Natural killer cell (primary cell): ENCODE data around the gene EPHB2. TPM values are rescaled to one million over a fixed set of nuclear protein-coding genes. Genes with fewer than 3 reads are reported as not detected.

Experiments
- ATAC-seq, 3 donors: fragments of 150-1000 bp in 2 of 3; fragments of 200-7000 bp in 1 of 3; cut with Tn5 transposase; 1 replicate in 1 of 3; 2 replicates in 2 of 3; pipeline ENCODE4 v1.10.0; 2021; ENCODE audit warnings: mild to moderate bottlenecking in 2 of 3, moderate library complexity in 2 of 3
- DNase-seq, 2 donors: peaks; one replicate each; pipeline versions ENCODE4 v3.0.0 to v3.0.0-alpha.2; 2013 to 2021; ENCODE audit warnings: mixed read lengths in 1 of 2
- H3K27ac ChIP-seq: one replicate; pipeline ENCODE4 v1.5.1; 2013; ENCODE audit warnings: mild to moderate bottlenecking, low read length
- H3K27me3 ChIP-seq: one replicate; pipeline ENCODE4 v1.6.1; 2013; ENCODE audit warnings: low read length; ENCODE audit not compliant: control insufficient read depth, insufficient read depth
- H3K36me3 ChIP-seq: one replicate; pipeline ENCODE4 v1.6.1; 2013; ENCODE audit warnings: low read length; ENCODE audit not compliant: control insufficient read depth, insufficient read depth
- H3K4me1 ChIP-seq: one replicate; pipeline ENCODE4 v1.6.1; 2013; ENCODE audit warnings: low read length; ENCODE audit not compliant: control insufficient read depth, insufficient read depth
- H3K4me3 ChIP-seq: one replicate; pipeline ENCODE4 v1.5.1; 2013; ENCODE audit warnings: low read length
- H3K9me3 ChIP-seq: one replicate; pipeline ENCODE4 v1.6.1; 2013; ENCODE audit warnings: low read length; ENCODE audit not compliant: control insufficient read depth, insufficient read depth
- H3K27ac Mint-ChIP-seq, 2 donors: one replicate each; pipeline ENCODE4 v1.8.0; 2022; ENCODE audit warnings: mild to moderate bottlenecking in 2 of 2, mixed read lengths in 2 of 2, moderate library complexity in 1 of 2
- H3K27me3 Mint-ChIP-seq, 2 donors: one replicate each; pipeline ENCODE4 v1.8.0; 2022; ENCODE audit warnings: low read depth in 2 of 2, mixed read lengths in 2 of 2
- H3K36me3 Mint-ChIP-seq: one replicate; pipeline ENCODE4 v1.8.0; 2022; ENCODE audit warnings: mixed read lengths
- H3K4me1 Mint-ChIP-seq, 2 donors: one replicate each; pipeline ENCODE4 v1.8.0; 2022; ENCODE audit warnings: mixed read lengths in 2 of 2
- H3K4me3 Mint-ChIP-seq: one replicate; pipeline ENCODE4 v1.8.0; 2022; ENCODE audit warnings: mild to moderate bottlenecking, moderate library complexity, mixed read lengths
- H3K9me3 Mint-ChIP-seq, 2 donors: one replicate each; pipeline ENCODE4 v1.8.0; 2022; ENCODE audit warnings: mixed read lengths in 2 of 2
- CTCF ChIP-seq: fragments of 200-600 bp; IDR thresholded peaks from one replicate; pipeline ENCODE4 v1.8.0; 2022; ENCODE audit warnings: antibody characterized with exemption
- WGBS: methylation state at CpG from one replicate; pipeline ENCODE4 v1.1.7; 2013; ENCODE audit warnings: missing lambda C conversion rate; ENCODE audit not compliant: insufficient coverage; 5-methylcytosine and 5-hydroxymethylcytosine counted together
- intact Hi-C: fragments of 100-400 bp; cut with micrococcal nuclease; formaldehyde crosslinking; loops from one replicate; pipeline ENCODE4 v1.14.2; 2022
- total RNA-seq, 4 donors: library from RNA; stranded (reverse); fragments of 120-200 nt in 1 of 4; gene quantifications; one replicate each; pipeline versions ENCODE4 v1.2.3 to v1.2.4, GENCODE V29; 2013 to 2022

Gene EPHB2
- total RNA-seq, 3 donors from 2014 or later (not counting 1 experiment from before 2014, with no cell fraction given) = 0.14 to 0.23 TPM; not detected in 1

GRCh38 chr1:22801761-22802160, 91.1 kb downstream of the EPHB2 start:
- H3K36me3 Mint-ChIP-seq = no peaks in the 10 kb centered on the region
- no peak overlapping the region for H3K4me3 ChIP-seq
- H3K27me3 Mint-ChIP-seq = peaks cover 0 to 3% of the 10 kb centered on the region in 2 donors
- ATAC-seq (no peak), DNase-seq (no peak)
- no peaks in the 10 kb centered on the region for H3K4me1 ChIP-seq
- no peaks in the 10 kb centered on the region for H3K9me3 ChIP-seq
- H3K36me3 ChIP-seq = no peaks in the 10 kb centered on the region
- no peak overlapping the region for H3K27ac Mint-ChIP-seq
- H3K27ac ChIP-seq = no peak overlapping the region
- TF ChIP-seq CTCF = no peak
- WGBS = 85% methylated on average over 19 of the region's 19 CpGs
- no peak overlapping the region for H3K4me3 Mint-ChIP-seq
- intact Hi-C loops = no loop called here
- no peaks in the 10 kb centered on the region for H3K9me3 Mint-ChIP-seq
- H3K27me3 ChIP-seq = no peaks in the 10 kb centered on the region
- no peaks in the 10 kb centered on the region for H3K4me1 Mint-ChIP-seq

DNA sequence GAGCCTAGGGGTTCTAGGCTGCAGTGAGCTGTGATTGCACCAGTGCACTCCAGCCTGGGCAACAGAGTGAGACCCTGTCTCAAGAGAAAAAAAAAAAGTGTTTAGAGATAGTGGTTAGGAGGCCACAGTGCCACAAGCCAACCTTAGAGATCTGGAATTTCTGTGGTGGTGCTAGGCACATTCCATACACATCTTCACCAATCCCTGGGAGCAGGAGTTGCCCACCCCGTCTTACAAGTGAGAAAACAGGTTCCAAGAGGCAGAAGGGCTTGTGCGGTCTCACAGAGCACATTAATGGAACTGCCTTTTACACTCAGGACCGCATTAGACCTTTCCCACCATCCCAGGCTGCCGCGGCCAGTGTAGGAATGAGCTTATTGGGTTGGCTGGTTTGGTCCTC, 93.2 kb downstream of the EPHB2 start:
- Mint-ChIP-seq H3K27me3 (no peaks in the 10 kb centered on the region), H3K4me1 (no peaks in the 10 kb centered on the region), H3K9me3 (no peaks in the 10 kb centered on the region), H3K36me3 (no peaks in the 10 kb centered on the region), H3K4me3 (no peak overlapping the region), H3K27ac (no peak overlapping the region)
- Histone ChIP-seq H3K4me3 (no peak overlapping the region), H3K9me3 (no peaks in the 10 kb centered on the region), H3K4me1 (no peaks in the 10 kb centered on the region), H3K36me3 (no peaks in the 10 kb centered on the region), H3K27ac (no peak overlapping the region), H3K27me3 (no peaks in the 10 kb centered on the region)
- ATAC-seq (no peak), DNase-seq (no peak)
- intact Hi-C loops = no loop called here
- no peak for TF ChIP-seq CTCF
- 75% methylated on average over 2 of the region's 5 CpGs for WGBS

- intact Hi-C loops = no loop called here
- Histone ChIP-seq H3K27ac (no peak overlapping the region), H3K4me3 (no peak overlapping the region), H3K4me1 (no peaks in the 10 kb centered on the region), H3K36me3 (no peaks in the 10 kb centered on the region), H3K27me3 (no peaks in the 10 kb centered on the region), H3K9me3 (no peaks in the 10 kb centered on the region)
- WGBS = 77% methylated on average over 6 of the region's 6 CpGs
- H3K27me3 Mint-ChIP-seq = no peaks in the 10 kb centered on the region
- DNase-seq (no peak), ATAC-seq (no peak)
- no peaks in the 10 kb centered on the region for H3K4me1 Mint-ChIP-seq
- H3K27ac Mint-ChIP-seq = no peak overlapping the region
- TF ChIP-seq CTCF = no peak
- no peaks in the 10 kb centered on the region for H3K36me3 Mint-ChIP-seq
- no peaks in the 10 kb centered on the region for H3K9me3 Mint-ChIP-seq
- no peak overlapping the region for H3K4me3 Mint-ChIP-seq
Observed at GRCh38 chr1:22804406-22804805, 93.8 kb downstream of the EPHB2 start.

DNA sequence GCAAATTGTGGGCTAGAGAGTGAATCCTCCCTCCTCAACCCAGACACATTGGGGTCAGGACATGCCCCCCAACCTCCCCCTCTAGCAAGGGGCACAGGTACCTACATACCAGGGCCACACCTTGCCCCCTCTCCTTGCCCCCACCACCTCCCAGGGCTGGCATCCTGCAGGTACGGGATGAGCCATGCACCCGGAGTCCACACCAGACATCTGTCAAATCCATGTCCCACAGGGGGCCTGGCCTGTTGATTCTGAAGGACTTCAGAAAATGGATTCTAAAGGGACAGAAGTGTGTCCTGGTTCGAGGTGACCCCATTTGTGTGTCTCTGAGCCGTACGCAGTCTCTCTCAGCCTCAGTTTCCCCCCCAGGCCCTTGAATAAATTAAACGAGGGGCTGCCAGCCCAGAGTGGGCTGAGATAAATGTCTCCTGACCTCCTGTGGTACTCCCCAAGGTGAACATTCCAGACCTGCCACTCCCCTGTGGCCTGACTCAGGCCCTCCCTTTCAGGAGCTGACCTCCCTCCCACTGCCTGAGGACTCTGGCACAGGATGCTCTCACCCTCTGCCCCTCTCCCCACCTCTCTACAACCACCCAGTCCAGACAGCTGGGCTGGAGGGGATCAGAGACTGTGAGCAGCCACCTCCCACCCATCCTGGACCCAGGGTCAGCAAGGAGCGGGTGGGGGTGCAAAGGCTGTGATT, 94.5 kb downstream of the EPHB2 start:
- H3K27me3 ChIP-seq = no peaks in the 10 kb centered on the region
- H3K27me3 Mint-ChIP-seq = no peaks in the 10 kb centered on the region
- no peak overlapping the region for H3K4me3 Mint-ChIP-seq
- H3K4me1 ChIP-seq = no peaks in the 10 kb centered on the region
- ATAC-seq (no peak), DNase-seq (no peak)
- H3K4me3 ChIP-seq = no peak overlapping the region
- no peak overlapping the region for H3K27ac ChIP-seq
- H3K4me1 Mint-ChIP-seq = no peaks in the 10 kb centered on the region
- intact Hi-C loops = no loop called here
- H3K36me3 ChIP-seq = no peaks in the 10 kb centered on the region
- H3K9me3 ChIP-seq = no peaks in the 10 kb centered on the region
- no peak for TF ChIP-seq CTCF
- H3K9me3 Mint-ChIP-seq = no peaks in the 10 kb centered on the region
- H3K27ac Mint-ChIP-seq = no peak overlapping the region
- 81% methylated on average over 7 of the region's 7 CpGs for WGBS
- no peaks in the 10 kb centered on the region for H3K36me3 Mint-ChIP-seq
